Bronchial epithelial cell (primary cell): ENCODE results near the gene SUPT20HL2. TPM values are rescaled to one million over a fixed set of nuclear protein-coding genes. Genes with fewer than 3 reads are reported as not detected.
"Not testable (repeated sequence)": the region's sequence is repeated elsewhere in the genome, so short reads cannot be mapped to it uniquely, and the experiment has no call there.

Experiments used
- DNase-seq: peaks from one replicate; pipeline ENCODE4 v3.0.0-alpha.2; 2010; ENCODE audit warnings: low read depth
- FAIRE-seq: peaks from 2 replicates; lab custom pipeline; 2011; peaks lifted over from hg19 to GRCh38; lab: Jason Lieb, UNC
- H3K27me3 ChIP-seq: 2 replicates; pipeline ENCODE4 v1.5.1; 2011; ENCODE audit warnings: low read length; ENCODE audit not compliant: control insufficient read depth, insufficient read depth
- H3K36me3 ChIP-seq: 2 replicates; pipeline ENCODE4 v1.5.1; 2011; ENCODE audit warnings: low read length; ENCODE audit not compliant: control insufficient read depth, insufficient read depth
- H3K4me3 ChIP-seq: 2 replicates; pipeline ENCODE4 v1.5.1; 2011; ENCODE audit warnings: mild to moderate bottlenecking, low read depth, low read length, control low read depth
- total RNA-seq: library from RNA; depleted of rRNA; stranded (reverse); fragments of >200 nt; gene quantifications from 2 replicates; pipeline ENCODE4 v1.2.1, GENCODE V29; 2014
- TF ChIP-seq, protein P1 (sequence below): IDR thresholded peaks from 2 replicates; pipeline ENCODE4 v1.5.1; 2011; ENCODE audit warnings: mild to moderate bottlenecking, moderate library complexity, low read length, control low read depth, inconsistent platforms; ENCODE audit not compliant: insufficient read depth, severe bottlenecking

SUPT20HL2 gene
- total RNA-seq, 1 donor from 2014 or later: not detected

DNA sequence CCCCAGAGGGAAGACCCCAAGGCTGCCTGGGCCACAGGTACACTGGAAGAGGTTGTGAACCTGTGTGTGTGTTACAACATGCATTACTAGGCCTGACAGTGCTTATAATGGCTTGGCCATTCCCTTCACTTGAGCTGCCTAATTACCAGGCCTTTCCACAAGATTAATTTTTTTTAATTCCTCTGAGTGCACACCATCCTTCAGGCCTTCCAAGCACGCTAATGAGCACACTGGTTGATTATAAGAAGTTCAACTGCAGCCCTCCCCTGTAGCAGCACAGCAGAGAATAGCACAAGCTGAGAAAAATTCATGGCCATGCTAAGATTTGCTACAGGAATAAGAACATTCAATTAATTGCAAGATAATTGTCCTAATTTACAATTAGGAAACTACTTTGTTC lies 2.2 kb upstream of the SUPT20HL2 start:
- FAIRE-seq (no peak), DNase-seq (no peak)
- Histone ChIP-seq H3K27me3 (no peaks in the 10 kb centered on the region), H3K4me3 (no peak overlapping the region), H3K36me3 (no peaks in the 10 kb centered on the region)
- TF ChIP-seq, protein P1, sequence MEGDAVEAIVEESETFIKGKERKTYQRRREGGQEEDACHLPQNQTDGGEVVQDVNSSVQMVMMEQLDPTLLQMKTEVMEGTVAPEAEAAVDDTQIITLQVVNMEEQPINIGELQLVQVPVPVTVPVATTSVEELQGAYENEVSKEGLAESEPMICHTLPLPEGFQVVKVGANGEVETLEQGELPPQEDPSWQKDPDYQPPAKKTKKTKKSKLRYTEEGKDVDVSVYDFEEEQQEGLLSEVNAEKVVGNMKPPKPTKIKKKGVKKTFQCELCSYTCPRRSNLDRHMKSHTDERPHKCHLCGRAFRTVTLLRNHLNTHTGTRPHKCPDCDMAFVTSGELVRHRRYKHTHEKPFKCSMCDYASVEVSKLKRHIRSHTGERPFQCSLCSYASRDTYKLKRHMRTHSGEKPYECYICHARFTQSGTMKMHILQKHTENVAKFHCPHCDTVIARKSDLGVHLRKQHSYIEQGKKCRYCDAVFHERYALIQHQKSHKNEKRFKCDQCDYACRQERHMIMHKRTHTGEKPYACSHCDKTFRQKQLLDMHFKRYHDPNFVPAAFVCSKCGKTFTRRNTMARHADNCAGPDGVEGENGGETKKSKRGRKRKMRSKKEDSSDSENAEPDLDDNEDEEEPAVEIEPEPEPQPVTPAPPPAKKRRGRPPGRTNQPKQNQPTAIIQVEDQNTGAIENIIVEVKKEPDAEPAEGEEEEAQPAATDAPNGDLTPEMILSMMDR: no peak

DNA sequence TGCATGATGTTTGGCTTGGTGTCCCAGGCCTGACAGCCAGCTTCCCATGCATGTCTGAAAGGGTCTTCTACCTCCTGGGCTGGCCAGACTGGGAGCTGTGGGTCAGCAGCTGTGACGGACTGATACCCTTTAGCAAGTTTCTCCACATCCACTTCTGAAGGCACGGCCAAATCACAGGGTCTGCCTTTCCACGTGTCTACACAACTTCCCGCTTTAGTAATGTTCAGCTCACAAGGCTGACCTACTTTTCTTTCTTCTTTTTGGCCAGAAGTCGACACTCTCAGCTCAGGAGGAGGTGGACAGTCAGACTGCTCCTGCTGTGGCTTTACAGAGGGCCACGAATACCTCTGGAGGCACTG lies 1.6 kb downstream of the SUPT20HL2 start:
- not testable (repeated sequence) for H3K4me3 ChIP-seq, DNase-seq, H3K27me3 ChIP-seq, H3K36me3 ChIP-seq
- FAIRE-seq: peak; percentile 93

DNA sequence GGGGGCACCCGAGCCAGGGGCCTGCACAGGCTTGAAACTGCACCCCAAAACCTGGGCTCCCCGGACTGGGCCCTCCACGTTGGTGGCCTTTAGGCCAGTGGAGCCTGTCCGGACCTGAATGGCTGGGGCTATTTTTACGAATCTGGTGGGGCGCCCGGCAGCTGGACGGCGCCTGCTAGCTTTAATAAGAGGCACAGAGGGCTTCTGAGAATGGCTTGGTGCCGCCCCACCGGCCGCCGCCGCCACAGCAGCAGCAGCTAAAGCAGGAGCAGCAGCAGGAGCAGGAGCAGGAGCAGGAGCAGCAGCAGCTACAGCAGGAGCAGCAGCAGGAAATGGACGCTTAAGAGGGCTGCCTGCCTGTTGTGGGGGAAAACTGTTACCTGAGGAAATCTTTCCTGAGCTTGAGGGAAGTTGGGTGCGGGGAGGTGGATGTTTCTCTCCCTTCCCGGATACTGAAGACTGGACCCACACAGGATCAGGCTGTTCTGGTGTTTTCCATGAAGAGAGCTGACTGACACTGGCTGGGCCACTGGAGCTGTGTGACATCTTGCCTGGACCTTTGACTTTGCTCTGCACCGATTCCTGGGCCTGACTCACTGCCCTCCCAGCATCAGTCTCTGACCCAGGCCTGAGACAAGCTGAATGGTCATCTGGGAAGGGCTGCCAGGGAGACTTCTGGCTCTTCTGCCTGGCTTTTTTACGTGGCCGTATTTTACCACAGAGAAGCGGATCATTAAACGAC lies 2.2 kb downstream of the SUPT20HL2 start:
- not testable (repeated sequence) for DNase-seq, H3K36me3 ChIP-seq, H3K4me3 ChIP-seq, H3K27me3 ChIP-seq
- FAIRE-seq: peak; percentile 86

DNA sequence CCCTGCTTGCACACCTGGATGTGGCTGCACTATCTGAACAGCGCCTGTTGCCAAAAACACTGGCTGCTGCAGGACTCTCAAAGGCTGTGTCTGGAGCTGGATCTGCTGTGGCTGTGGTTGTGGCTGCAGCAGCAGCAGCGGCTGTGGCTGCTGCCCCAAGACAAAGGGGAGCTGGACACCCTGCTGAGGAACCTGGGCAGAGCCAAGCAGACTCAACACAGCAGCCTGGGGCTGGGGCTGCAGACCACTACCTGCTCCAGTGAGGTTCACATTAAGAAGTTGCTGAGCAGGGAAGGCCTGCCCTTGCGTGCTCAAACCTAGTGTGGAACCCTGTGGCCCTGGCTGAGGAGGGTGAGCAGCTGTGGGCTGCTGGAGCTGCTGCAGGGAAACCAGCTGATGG lies 3.0 kb downstream of the SUPT20HL2 start:
- H3K4me3 ChIP-seq, H3K27me3 ChIP-seq, H3K36me3 ChIP-seq, DNase-seq, FAIRE-seq: not testable (repeated sequence)

DNA sequence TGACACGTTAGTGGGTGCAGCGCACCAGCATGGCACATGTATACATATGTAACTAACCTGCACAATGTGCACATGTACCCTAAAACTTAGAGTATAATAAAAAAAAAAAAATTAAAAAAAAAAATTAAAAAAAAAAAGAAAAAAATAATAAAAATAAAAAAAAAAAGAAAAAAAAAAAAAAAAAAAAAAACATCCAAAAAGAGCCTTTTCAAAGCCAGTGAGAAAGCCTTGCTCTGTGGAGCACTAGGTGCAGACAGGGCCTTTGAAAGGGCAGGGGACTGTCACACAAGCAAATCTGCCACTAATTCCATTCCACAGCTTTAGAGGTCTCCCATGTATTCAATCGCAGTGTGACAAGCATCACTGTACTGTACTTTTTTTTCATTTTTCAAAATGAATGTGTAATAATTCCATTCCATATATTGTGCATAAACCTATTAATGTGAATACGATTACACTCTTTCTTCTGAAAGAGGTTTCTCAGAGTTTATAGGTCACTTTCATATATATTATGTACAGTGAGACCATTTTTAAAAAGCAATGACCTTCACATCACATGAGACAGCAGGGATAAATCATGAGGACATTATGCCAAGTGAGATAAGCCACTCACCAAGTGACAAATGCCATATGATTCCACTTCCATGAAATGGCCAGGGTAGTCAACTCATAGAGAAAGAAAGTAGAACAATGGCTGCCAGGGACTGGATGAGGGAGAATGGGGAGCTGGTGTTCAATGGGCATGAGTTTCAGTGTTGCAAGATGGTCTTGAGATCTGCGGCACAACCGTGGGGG lies 4.1 kb downstream of the SUPT20HL2 start:
- FAIRE-seq, DNase-seq, H3K36me3 ChIP-seq, H3K27me3 ChIP-seq, H3K4me3 ChIP-seq: not testable (repeated sequence)

DNA sequence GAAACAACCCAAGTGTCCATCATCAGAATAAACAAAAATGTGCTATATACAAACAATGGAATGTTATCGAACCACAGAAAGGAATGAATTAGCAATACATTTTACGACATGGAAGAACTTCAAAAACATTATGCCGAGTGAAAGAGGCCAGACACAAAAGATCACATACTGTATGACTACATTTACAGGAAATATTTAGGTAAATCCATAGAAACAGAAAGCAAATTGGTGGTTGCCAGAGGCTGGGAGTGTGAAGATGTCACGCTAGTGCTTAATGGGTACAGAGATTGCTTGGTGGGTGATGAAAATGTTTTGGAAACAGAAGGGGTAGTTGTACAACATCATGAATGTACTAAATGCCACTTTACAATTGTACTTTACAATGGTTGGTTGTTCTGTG lies 5.1 kb downstream of the SUPT20HL2 start:
- DNase-seq, H3K27me3 ChIP-seq, H3K36me3 ChIP-seq, H3K4me3 ChIP-seq: not testable (repeated sequence)
- FAIRE-seq: peak; percentile 83

DNA sequence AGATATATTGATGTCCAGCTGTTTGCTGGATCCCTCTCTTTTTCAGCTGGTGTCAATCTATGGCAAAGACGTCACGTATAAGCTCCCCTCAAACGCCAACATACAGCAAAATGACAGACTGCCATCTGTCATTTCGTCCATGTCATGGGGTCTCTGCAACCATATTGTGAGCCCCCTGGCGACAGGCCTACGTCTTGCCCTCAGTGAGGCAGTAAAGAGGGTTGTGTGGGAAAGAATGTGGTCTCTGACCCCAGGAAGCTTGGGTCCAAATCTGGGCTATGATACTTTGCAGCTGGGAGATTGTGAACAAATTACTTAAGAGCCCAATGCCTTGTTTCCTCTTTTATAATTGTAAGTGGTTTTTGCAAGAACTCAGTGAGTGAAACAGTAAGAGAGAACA lies 7.4 kb downstream of the SUPT20HL2 start:
- FAIRE-seq (no peak), DNase-seq (no peak)
- Histone ChIP-seq H3K4me3 (no peak overlapping the region), H3K36me3 (no peaks in the 10 kb centered on the region), H3K27me3 (no peaks in the 10 kb centered on the region)
- TF ChIP-seq, protein P1: no peak

DNA sequence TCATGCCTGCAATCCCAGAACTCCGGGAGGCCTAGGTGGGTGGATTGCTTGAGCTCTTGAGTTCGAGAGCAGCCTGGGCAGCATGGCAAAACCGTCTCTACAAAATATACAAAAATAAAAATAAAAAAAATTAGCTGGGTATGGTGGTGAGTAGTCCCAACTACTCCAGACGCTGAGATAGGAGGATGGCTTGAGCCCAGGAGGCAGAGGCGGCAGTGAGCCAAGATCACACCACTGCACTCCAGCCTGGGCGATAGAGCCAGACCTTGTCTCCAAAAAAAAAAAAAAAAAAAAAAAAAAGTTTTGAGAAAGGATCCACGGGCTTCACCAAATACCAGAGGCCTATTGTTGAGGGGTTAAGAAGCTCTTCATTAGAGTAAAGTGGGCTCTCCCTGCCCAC lies 8.0 kb downstream of the SUPT20HL2 start:
- TF ChIP-seq, protein P1: no peak

More for the DNA sequence above, 8.0 kb downstream of the SUPT20HL2 start:
- Histone ChIP-seq H3K36me3 (no peaks in the 10 kb centered on the region), H3K4me3 (no peak overlapping the region), H3K27me3 (no peaks in the 10 kb centered on the region)
- FAIRE-seq (no peak), DNase-seq (no peak)
